ENCODE results near the gene SYTL3.

The SYTL3 gene

DNA sequence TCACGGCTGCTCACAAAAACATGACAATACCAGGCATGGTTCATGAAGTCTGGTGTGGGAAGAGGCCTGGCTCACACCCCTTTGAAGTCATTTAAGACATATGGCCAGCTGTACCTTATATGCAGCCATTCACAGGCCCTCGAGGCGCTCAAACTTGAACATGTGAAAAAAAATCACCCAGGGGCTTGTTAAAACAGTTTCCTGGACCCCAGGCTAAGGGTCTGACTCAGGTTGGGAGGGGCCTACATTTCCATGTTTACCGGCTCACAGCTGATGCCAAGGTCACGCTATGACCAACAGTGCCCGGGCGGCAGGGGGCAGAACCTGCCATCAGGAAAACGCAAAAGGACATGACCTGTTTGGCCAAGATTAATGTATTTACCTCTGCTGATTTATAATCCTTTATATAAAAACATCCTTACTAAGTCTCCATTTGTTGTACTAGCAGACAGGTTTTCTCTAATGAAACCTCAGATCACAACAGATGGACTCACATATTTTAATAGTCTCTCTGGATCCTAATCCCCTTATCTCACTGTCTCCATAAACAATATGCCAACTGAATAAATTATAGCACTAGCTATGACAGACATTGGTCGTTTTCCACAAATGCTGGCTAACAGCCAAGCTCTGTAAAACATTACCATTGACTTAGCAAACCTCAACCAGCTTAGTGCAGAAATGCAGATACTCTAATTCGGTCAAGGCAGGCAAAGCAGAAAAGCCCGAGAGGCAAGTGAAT is 149.4 kb downstream of the SYTL3 start:
- DNase-seq (ENCODE audit: low read depth) = no peak

DNA sequence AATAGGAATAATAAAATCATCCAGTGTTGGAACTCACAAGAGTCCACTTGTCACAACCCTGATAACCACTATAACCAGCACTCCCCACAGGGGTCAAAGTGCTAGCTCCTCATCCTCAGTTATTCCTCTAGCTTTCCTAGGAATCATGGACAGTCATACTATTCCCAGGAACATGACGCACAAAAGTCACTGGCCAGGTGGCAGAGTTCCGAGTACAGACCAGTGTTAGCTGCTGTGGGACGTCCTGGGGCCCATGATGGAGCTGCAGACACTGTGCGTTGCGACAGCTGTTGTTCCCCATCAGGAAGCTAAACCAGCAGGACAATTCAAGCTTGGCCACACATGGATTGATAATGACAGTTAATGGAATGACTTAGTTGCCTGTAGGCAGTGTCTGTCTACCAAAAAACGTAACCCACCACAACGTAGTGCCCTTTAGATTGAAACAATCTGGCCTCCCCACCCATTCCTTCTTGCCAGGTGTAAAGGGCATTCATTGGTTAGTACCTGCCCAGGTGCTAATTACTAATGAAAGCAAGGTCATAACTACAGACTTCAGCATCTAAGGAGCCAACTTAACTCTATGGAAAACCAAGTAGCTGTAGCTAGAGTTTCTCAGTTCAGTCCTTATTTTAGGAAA is 151.9 kb downstream of the SYTL3 start:
- DNase-seq (ENCODE audit: low read depth) = no peak

GRCh38 chr6:158803733-158804143 is 153.9 kb downstream of the SYTL3 start:
- no peak for DNase-seq (ENCODE audit: low read depth)

DNA sequence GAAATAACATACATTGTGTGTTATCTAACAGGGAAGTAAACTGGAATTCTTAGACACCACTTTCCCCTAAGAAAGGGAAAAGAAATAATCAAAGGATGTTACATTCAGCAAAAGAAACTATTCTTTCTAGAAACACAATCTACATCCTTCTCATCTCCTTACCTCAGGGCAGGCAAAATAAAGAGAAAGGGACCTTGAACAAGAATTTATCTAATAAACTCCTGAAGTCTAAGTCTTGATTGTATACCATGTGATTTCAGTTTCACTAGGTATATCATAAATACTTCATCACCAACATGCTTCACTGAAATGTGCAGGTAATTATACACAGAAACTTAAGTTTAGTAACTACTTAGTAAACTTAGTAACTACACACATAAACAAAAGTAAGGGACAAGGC is 154.4 kb downstream of the SYTL3 start:
- DNase-seq (ENCODE audit: low read depth) = no peak

- DNase-seq (ENCODE audit: low read depth) = no peak
These were observed 156.0 kb downstream of the SYTL3 start for GRCh38 chr6:158805698-158806377.

GRCh38 chr6:158807515-158808441 is 157.9 kb downstream of the SYTL3 start:
- DNase-seq (ENCODE audit: low read depth) = no peak

GRCh38 chr6:158808442-158808833 is 158.6 kb downstream of the SYTL3 start:
- DNase-seq (ENCODE audit: low read depth) = no peak

DNA sequence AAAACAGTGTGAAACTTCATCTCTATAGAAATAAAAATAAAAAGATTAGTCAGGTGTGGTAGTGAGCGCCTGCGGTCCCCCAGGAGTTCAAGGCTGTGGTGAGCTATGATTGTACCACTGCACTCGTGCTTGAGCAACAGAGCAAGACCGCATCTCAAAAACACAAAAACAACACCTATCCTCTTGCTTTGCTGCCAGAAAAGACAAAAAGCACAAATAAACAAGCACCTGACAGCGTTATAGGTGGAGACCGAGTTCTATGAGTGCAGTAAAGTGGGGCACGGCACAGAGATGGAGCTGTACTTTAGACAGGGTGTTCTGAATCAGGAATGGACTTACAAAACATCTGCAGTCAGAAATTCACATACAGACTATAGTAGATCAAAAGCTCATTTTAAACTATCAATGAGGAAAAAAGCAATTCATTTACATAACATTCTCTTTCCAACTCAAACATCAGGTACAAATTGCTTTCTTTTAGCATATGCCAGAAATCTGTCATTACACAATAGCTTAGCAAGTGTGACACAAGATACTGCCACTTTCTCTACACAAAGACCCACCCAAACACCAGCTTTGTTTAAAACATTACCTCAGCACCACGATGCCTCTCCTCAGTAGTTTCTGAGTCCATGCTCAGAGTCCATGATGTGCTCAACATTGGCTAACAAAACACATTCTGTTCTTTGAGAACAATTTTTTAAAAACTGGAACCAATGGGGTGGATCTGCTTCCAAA is 159.3 kb downstream of the SYTL3 start:
- no peak for DNase-seq (ENCODE audit: low read depth)

DNA sequence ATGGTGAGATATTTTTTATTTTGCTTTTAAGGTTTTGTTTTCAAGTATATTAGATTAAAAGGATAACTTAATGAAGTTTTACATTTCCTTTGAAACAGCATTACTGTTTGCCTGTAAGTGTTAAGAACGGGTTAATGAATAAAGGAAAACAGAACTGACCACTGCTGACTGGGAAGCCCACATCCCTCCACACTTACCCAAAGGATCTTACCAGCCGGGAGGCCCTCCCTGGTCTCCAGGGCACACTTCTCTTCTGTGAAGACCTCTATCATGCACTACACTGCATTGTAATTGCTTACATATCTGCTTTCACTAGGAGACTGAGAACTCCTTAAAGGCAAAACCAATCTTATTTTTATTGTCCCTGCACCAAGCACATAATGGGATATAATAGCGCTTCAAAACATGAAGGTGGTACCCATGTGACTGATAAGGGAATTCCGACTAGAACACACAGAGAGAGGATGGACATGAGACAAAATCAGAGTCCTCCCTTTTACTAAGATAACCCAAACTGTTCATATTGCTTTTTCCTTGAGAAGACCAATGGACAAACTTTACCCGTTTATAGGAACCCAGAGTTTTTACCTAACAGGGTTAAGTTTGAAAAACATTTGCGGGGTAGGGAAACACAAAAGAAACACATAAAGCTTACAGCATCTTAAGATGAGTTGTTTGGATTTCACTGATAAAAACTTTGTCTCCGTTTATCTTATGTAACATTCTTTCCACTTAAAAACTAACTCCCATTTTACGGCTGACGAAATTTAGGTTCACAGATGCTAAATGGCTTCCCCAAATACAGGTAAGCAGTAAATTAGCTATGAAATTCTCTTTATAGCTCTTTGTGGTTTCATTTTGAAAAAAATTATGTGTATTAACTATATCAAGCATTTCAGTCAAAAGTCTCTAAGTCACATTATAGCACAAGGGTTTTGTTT is 160.6 kb downstream of the SYTL3 start:
- DNase-seq (ENCODE audit: low read depth) = no peak

- no peak for DNase-seq (ENCODE audit: low read depth)
These were observed 162.8 kb downstream of the SYTL3 start for GRCh38 chr6:158812611-158813010.

DNA sequence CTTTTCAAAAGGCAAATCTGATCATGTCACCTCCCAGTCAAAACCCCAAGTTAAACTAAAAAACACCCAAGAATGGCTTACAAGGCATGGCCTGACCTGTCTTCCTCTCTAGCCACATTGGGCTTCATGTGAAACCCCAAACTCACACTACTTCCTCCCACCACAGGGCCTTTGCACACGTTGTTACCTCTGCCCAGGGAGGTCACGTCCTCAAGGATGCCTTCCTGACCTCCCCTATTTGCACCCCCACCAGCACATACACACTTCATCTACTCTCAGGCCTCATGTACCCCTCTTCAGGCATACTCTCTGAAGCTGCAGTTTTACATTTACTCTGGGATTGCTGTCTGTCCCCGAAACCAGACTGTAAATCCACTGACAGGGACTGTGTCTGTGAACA is 163.2 kb downstream of the SYTL3 start:
- no peak for DNase-seq (ENCODE audit: low read depth)
